Heart right ventricle (tissue), 16 donors: Measurements from ENCODE around the gene ZBP1. TPM values are rescaled to one million over a fixed set of nuclear protein-coding genes. Genes with fewer than 3 reads are reported as not detected.

ENCODE experiments used
- ATAC-seq, 8 donors: fragments of 200-7000 bp; cut with Tn5 transposase; one replicate each; pipeline ENCODE4 v1.9.1; 2020; ENCODE audit warnings: mild to moderate bottlenecking in 8 of 8, moderate library complexity in 8 of 8, moderate number of reproducible peaks in 1 of 8
- DNase-seq, 2 donors: peaks; one replicate each; pipeline ENCODE4 v3.0.0-alpha.2; 2020
- H3K27ac ChIP-seq, 10 donors: fragments of 200-600 bp; sonication (generic) in 2 of 10; one replicate each; pipeline versions ENCODE4 v1.5.0 to v1.8.0; 2020 to 2022; ENCODE audit warnings: mild to moderate bottlenecking in 3 of 10
- H3K27me3 ChIP-seq, 7 donors: fragments of 200-600 bp; one replicate each; pipeline ENCODE4 v1.8.0; 2021 to 2022; ENCODE audit warnings: mild to moderate bottlenecking in 2 of 7
- H3K36me3 ChIP-seq, 9 donors: fragments of 200-600 bp; sonication (generic) in 1 of 9; one replicate each; pipeline versions ENCODE4 v1.5.0 to v1.8.0; 2020 to 2022; ENCODE audit warnings: mild to moderate bottlenecking in 2 of 9
- H3K4me1 ChIP-seq, 9 donors: fragments of 200-600 bp; sonication (generic) in 1 of 9; one replicate each; pipeline versions ENCODE4 v1.5.0 to v1.8.0; 2020 to 2022; ENCODE audit warnings: mild to moderate bottlenecking in 4 of 9
- H3K4me3 ChIP-seq, 10 donors: fragments of 200-600 bp; sonication (generic) in 2 of 10; one replicate each; pipeline versions ENCODE4 v1.5.0 to v1.8.0; 2020 to 2022; ENCODE audit warnings: mild to moderate bottlenecking in 7 of 10, moderate library complexity in 2 of 10
- H3K9me3 ChIP-seq, 11 donors: fragments of 200-600 bp in 10 of 11; sonication (generic) in 2 of 11; one replicate each; pipeline versions ENCODE4 v1.5.0 to v1.8.0; 2013 to 2022; ENCODE audit warnings: mild to moderate bottlenecking in 2 of 11, control low read depth in 1 of 11, moderate library complexity in 1 of 11
- CTCF ChIP-seq, 9 donors: fragments of 200-600 bp; sonication (generic) in 2 of 9; IDR thresholded peaks; one replicate each; pipeline versions ENCODE4 v1.5.0 to v1.8.0; 2021 to 2022; ENCODE audit warnings: antibody characterized with exemption in 9 of 9, mild to moderate bottlenecking in 5 of 9, moderate library complexity in 1 of 9
- WGBS, 2 donors: extraction: QIAGEN DNeasy Blood & Tissue Kit; methylation state at CpG; one replicate each; pipeline ENCODE4 v1.1.7; 2013; ENCODE audit warnings: inconsistent platforms in 1 of 2; 5-methylcytosine and 5-hydroxymethylcytosine counted together
- intact Hi-C, 10 donors: fragments of 100-400 bp; cut with DNase I; formaldehyde crosslinking; loops; one replicate each; pipeline versions ENCODE4 v1.11.1 to v1.14.2; 2022
- polyA plus RNA-seq, 2 donors: library from polyadenylated mRNA; stranded (reverse); fragments of 200-250 nt; gene quantifications; one replicate each; pipeline ENCODE4 v1.2.3, GENCODE V29; 2013
- total RNA-seq, 10 donors: library from RNA; stranded (reverse); fragmentation: NEBNext Ultra II Directional in 3 of 10; extraction: Animal tissue kit (Norgen Biotek cat#: 25700) in 3 of 10; gene quantifications; one replicate each; pipeline versions ENCODE4 v1.2.1 to v1.2.4, GENCODE V29; 2021 to 2023
- donor health status: Arrhythmogenic right ventricular cardiomyopathy.
- donor health status: ischemic (EF 13 %, LVEDD 7.1; RV severe dilation, severe dysfunction).
- donor health status: healthy with polysubstance abuse.
- donor health status: DM: no; HTN: yes; CAD: no.
- donor health status: DM: no; HTN: no; CAD: no.
- donor health status: ischemic (EF 25% LVEDD 6.9; RV normal size, moderate dysfunction).
- donor health status: ischemic (EF 25% LVEDD 5.7; RV mildly dilated, moderate dysfunction).
- donor health status: healthy.
- donor health status: DM: yes; HTN: yes; CAD: no.
- donor health status: Ischemic cardiomyopathy.
- donor health status: ischemic (EF 35%, LVEDD 5.7; RV mildly dilated, moderate dysfunction).
- donor health status: nonischemic (EF 11% LVEDD 7.7; RV severe dilation, severe dysfunction).
- donor health status: DM: yes; HTN: yes; CAD: no.
- donor health status: PGD.
- donor health status: ischemic (EF 29% LVEDD 5.4; RV normal size, mild dysfunction).
- donor health status: nonischemic (EF 23%, LVEDD 6.1; RV moderate dilation, normal function).

Gene ZBP1
- total and polyA plus RNA-seq, 12 donors, result 0.13 to 1.2 (median 0.31) TPM; not detected in 2

GRCh38 chr20:57657535-57658446, 37.6 kb upstream of the ZBP1 start:
- no peaks in the 10 kb centered on the region for H3K27me3 ChIP-seq
- 66 to 74% methylated on average over 36 of the region's 36 CpGs for WGBS, 2 donors
- H3K4me1 ChIP-seq, result peaks cover 0 to 33% (median 10%) of the 10 kb centered on the region in 9 donors
- intact Hi-C loops, result loop anchor here in 6 of 10 donors (5.0 to 10.0 kb wide), 7 partner anchors 90 to 527 kb away; no protein-coding TSS in a partner anchor
- ATAC-seq (peak; percentile 43 to 88 (median 78)), DNase-seq (peak; percentile 44 to 60)
- no peak overlapping the region for H3K4me3 ChIP-seq
- H3K9me3 ChIP-seq, result no peaks in the 10 kb centered on the region
- TF ChIP-seq CTCF (IDR thresholded peaks at IDR 0.05), result no peak
- H3K36me3 ChIP-seq, result peaks cover 0 to 57% (median 3%) of the 10 kb centered on the region in 9 donors
- H3K27ac ChIP-seq, result peak overlapping the region in 3 of 10 donors; percentile 3 to 30 (median 7)

DNA sequence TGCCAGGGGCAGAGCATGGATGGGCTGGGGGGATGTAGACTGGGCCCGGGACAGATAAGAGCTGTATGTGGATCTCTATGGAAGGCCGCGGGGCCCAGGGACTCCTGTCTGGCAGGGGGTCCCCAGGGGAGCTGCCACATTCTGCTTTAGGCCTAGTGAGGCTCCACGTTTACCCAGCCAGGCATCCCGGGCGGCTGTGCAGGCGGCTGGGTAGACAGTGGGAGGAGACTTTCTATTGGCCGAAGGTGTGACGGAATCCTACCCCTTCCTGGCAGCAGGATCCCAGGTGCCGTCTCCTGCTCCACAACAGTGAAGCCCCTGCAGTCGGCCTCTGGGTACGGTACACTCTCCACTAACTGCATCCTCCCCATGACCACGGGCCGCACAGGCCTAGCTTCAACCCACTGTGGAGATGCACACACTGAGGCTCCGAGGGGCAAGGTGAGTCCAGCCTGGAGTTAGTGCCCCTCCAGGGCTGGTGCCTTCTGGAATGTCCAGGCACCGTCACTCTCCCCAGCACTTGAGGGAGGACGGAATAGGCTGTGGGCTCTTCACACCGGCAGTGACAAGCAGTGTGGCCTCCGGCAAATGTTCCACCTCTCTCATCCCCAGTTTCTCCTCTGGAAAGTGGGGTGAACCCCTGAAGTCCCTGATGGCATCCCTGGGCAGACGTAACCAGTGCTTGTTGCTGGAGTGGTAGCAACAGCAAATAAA, 36.8 kb upstream of the ZBP1 start:
- H3K4me1 ChIP-seq, result peaks cover 0 to 33% (median 10%) of the 10 kb centered on the region in 9 donors
- H3K27ac ChIP-seq, result peak overlapping the region in 3 of 10 donors; percentile 3 to 30 (median 7)
- H3K27me3 ChIP-seq, result no peaks in the 10 kb centered on the region
- intact Hi-C loops, result loop anchor here in 6 of 10 donors (5.0 to 10.0 kb wide), 7 partner anchors 90 to 528 kb away; no protein-coding TSS in a partner anchor
- peaks cover 0 to 65% (median 7%) of the 10 kb centered on the region in 9 donors for H3K36me3 ChIP-seq
- WGBS, 2 donors, result 91% methylated on average over 20 of the region's 20 CpGs
- ATAC-seq, result no peak
- DNase-seq, result peak in 1 of 2 donors; percentile 3
- no peak for TF ChIP-seq CTCF (IDR thresholded peaks at IDR 0.05)
- H3K9me3 ChIP-seq, result no peaks in the 10 kb centered on the region
- H3K4me3 ChIP-seq, result no peak overlapping the region

DNA sequence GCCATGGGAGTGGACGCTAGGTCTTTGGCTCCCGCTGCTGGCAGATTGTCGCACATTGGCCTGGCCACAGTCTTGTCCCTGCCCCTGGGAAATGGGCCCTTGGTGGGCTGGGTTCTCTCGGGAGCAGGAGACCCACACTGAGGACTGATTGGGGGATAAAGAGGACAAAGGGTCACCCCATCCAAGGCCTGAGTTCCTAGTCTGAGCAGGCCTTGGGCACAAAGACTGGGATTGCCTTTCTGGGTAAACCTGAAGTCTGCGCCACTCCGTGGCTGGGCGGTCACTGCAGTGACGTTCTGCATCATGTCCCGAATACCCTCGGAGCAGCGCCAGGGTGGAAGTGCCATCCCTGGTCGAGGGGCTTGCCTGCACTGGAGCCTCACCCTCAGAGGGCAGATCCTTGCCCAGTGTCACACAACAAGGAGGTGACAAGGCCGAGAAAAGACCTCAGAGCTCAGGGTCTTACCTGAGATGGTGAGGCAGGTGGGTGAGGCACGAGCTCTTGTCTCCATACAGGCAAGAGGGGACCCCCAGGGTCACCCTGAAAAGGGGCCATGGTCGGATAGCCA, 36.1 kb upstream of the ZBP1 start:
- Histone ChIP-seq H3K27ac (no peak overlapping the region), H3K27me3 (no peaks in the 10 kb centered on the region), H3K4me1 (peaks cover 0 to 29% (median 9%) of the 10 kb centered on the region in 9 donors), H3K9me3 (no peaks in the 10 kb centered on the region), H3K36me3 (peaks cover 0 to 72% (median 14%) of the 10 kb centered on the region in 9 donors), H3K4me3 (no peak overlapping the region)
- DNase-seq, result peak in 1 of 2 donors; percentile 3
- no peak for ATAC-seq
- TF ChIP-seq CTCF (IDR thresholded peaks at IDR 0.05), result no peak
- 90% methylated on average over 15 of the region's 15 CpGs for WGBS, 2 donors
- intact Hi-C loops, result loop anchor here in 6 of 10 donors (5.0 to 10.0 kb wide), 7 partner anchors 91 to 528 kb away; no protein-coding TSS in a partner anchor

- peaks cover 0 to 77% (median 19%) of the 10 kb centered on the region in 9 donors for H3K36me3 ChIP-seq
- no peak overlapping the region for H3K4me3 ChIP-seq
- TF ChIP-seq CTCF (IDR thresholded peaks at IDR 0.05), result no peak
- H3K9me3 ChIP-seq, result no peaks in the 10 kb centered on the region
- no peaks in the 10 kb centered on the region for H3K27me3 ChIP-seq
- H3K4me1 ChIP-seq, result peaks cover 0 to 24% (median 9%) of the 10 kb centered on the region in 9 donors
- 88 to 90% methylated on average over 11 of the region's 11 CpGs for WGBS, 2 donors
- no peak overlapping the region for H3K27ac ChIP-seq
- no peak for DNase-seq
- intact Hi-C loops, result loop anchor here in 9 of 10 donors (2.0 to 10.0 kb wide), 9 partner anchors 92 to 529 kb away; no protein-coding TSS in a partner anchor
- ATAC-seq, result no peak
Measured at GRCh38 chr20:57655809-57656155, 35.6 kb upstream of the ZBP1 start.
